Endothelial cell of umbilical vein (primary cell): ENCODE data around the gene RHOBTB1. TPM values are rescaled to one million over a fixed set of nuclear protein-coding genes. Genes with fewer than 3 reads are reported as not detected.

ENCODE experiments used
- BruUV-seq: library from RNA; stranded (reverse); fragments of 400-500 nt; replicated peaks from 2 replicates; lab custom pipeline; 2021; lab: Mats Ljungman, UMichigan
- CTCF ChIA-PET: fragments of 300-600, 350-600 bp; sonication (Branson Sonifier 250); formaldehyde crosslinking; loops from one replicate; lab custom pipeline; 2021; ENCODE audit warnings: antibody characterized with exemption, inconsistent platforms; lab: Charles Lee
- POLR2A ChIA-PET: fragments of 300-600, 350-600 bp; sonication (Branson Sonifier 250); formaldehyde crosslinking; loops from one replicate; lab custom pipeline; 2021; ENCODE audit warnings: antibody characterized with exemption, inconsistent platforms; lab: Charles Lee
- DNase-seq: peaks from one replicate; pipeline ENCODE4 v3.0.0-alpha.2; 2011; ENCODE audit warnings: low read depth, low spot score
- FAIRE-seq: peaks from 2 replicates; lab custom pipeline; 2011; peaks lifted over from hg19 to GRCh38; lab: Jason Lieb, UNC
- H2AFZ ChIP-seq: 2 replicates; pipeline ENCODE4 v1.6.0; 2012; ENCODE audit warnings: low read depth, low read length, control low read depth, inconsistent platforms
- H3K27ac ChIP-seq: 2 replicates; pipeline ENCODE4 v1.5.1; 2011; ENCODE audit warnings: low read depth, mild to moderate bottlenecking, control low read depth, low read length, moderate library complexity; ENCODE audit not compliant: insufficient read depth
- H3K27me3 ChIP-seq, 2 experiments: 2 replicates each; pipeline versions ENCODE4 v1.6.0 to v1.6.1; 2011; ENCODE audit warnings: low read length in 2 of 2, mixed read lengths in 1 of 2; ENCODE audit not compliant: control insufficient read depth in 2 of 2, insufficient read depth in 2 of 2
- H3K36me3 ChIP-seq, 2 experiments: 2 replicates in 1 of 2; 3 replicates in 1 of 2; pipeline ENCODE4 v1.5.1; 2011; ENCODE audit warnings: low read length in 2 of 2, mild to moderate bottlenecking in 1 of 2, moderate library complexity in 1 of 2; ENCODE audit not compliant: control insufficient read depth in 2 of 2, insufficient read depth in 2 of 2; ENCODE audit errors: extremely low read depth in 1 of 2
- H3K4me1 ChIP-seq: 3 replicates; pipeline ENCODE4 v1.5.1; 2011; ENCODE audit warnings: mild to moderate bottlenecking, low read length; ENCODE audit not compliant: control insufficient read depth, insufficient read depth; ENCODE audit errors: extremely low read depth
- H3K4me2 ChIP-seq: 2 replicates; pipeline ENCODE4 v1.6.1; 2011; ENCODE audit warnings: low read length, control low read depth, mixed read lengths; ENCODE audit not compliant: insufficient read depth
- H3K4me3 ChIP-seq, 3 experiments: fragments of 200-600 bp in 1 of 3; sonication (generic), shearing (Covaris generic) in 1 of 3; replicated peaks in 1 of 3; 2 replicates each; pipeline ENCODE4 v1.5.1; 2011 to 2016; ENCODE audit warnings: control low read depth in 3 of 3, low read length in 3 of 3, mild to moderate bottlenecking in 2 of 3, inconsistent platforms in 1 of 3, low read depth in 1 of 3, moderate library complexity in 1 of 3; ENCODE audit not compliant: insufficient read depth in 1 of 3
- H3K79me2 ChIP-seq: 2 replicates; pipeline ENCODE4 v1.6.0; 2012; ENCODE audit warnings: low read length, inconsistent platforms; ENCODE audit not compliant: control insufficient read depth, insufficient read depth
- H3K9ac ChIP-seq: replicated peaks from 2 replicates; pipeline ENCODE3; 2011; ENCODE audit warnings: low read length, control low read depth; ENCODE audit not compliant: insufficient read depth; ENCODE audit errors: extremely low read depth
- H3K9me1 ChIP-seq: replicated peaks from 3 replicates; pipeline ENCODE4 v1.6.0; 2011; ENCODE audit warnings: mild to moderate bottlenecking, low read length; ENCODE audit not compliant: control insufficient read depth, insufficient read depth; ENCODE audit errors: extremely low read depth
- H3K9me3 ChIP-seq: replicated peaks from 2 replicates; pipeline ENCODE4 v1.5.1; 2012; ENCODE audit warnings: low read length, inconsistent platforms; ENCODE audit not compliant: control insufficient read depth, insufficient read depth
- H4K20me1 ChIP-seq: replicated peaks from 2 replicates; pipeline ENCODE3; 2011; ENCODE audit warnings: mild to moderate bottlenecking, low read length; ENCODE audit not compliant: control insufficient read depth, insufficient read depth; ENCODE audit errors: extremely low read depth
- CTCF ChIP-seq, 2 donors: IDR thresholded peaks; 1 replicate in 1 of 2; 2 replicates in 1 of 2; pipeline ENCODE4 v1.5.1; 2011; ENCODE audit warnings: low read length in 2 of 2, mild to moderate bottlenecking in 2 of 2, moderate library complexity in 2 of 2, control low read depth in 1 of 2, inconsistent platforms in 1 of 2, low read depth in 1 of 2; ENCODE audit not compliant: insufficient read depth in 1 of 2; ENCODE audit errors: extremely low read depth in 1 of 2
- EZH2 ChIP-seq: IDR thresholded peaks from 2 replicates; pipeline ENCODE4 v1.6.1; 2012; ENCODE audit warnings: borderline replicate concordance, low read depth, mild to moderate bottlenecking, moderate library complexity, low read length, inconsistent platforms; ENCODE audit not compliant: severe bottlenecking
- FOS ChIP-seq: IDR thresholded peaks from 2 replicates; pipeline ENCODE4 v1.6.1; 2011; ENCODE audit warnings: mild to moderate bottlenecking, low read length, moderate library complexity, borderline replicate concordance; ENCODE audit not compliant: insufficient read depth
- GATA2 ChIP-seq: IDR thresholded peaks from 2 replicates; pipeline ENCODE4 v1.7.0; 2011; ENCODE audit warnings: low read depth, mild to moderate bottlenecking, moderate library complexity, mixed read lengths, low read length; ENCODE audit not compliant: insufficient read length, insufficient read depth
- JUN ChIP-seq: IDR thresholded peaks from 2 replicates; pipeline ENCODE4 v1.6.1; 2011; ENCODE audit warnings: borderline replicate concordance, low read depth; ENCODE audit not compliant: insufficient read length, insufficient read depth
- MAX ChIP-seq: IDR thresholded peaks from 2 replicates; pipeline ENCODE4 v1.6.1; 2011; ENCODE audit not compliant: insufficient read depth, insufficient read length
- MYC ChIP-seq: IDR thresholded peaks from one replicate; pipeline ENCODE4 v1.6.1; 2011; ENCODE audit warnings: mild to moderate bottlenecking, low read depth, low read length
- POLR2A ChIP-seq: IDR thresholded peaks from 2 replicates; pipeline ENCODE4 v1.6.1; 2012; ENCODE audit warnings: low read depth, mild to moderate bottlenecking, control low read depth, low read length
- POLR2AphosphoS5 ChIP-seq: IDR thresholded peaks from 2 replicates; pipeline ENCODE4 v1.6.1; 2012; ENCODE audit warnings: low read depth, mild to moderate bottlenecking, control low read depth, low read length, moderate library complexity; ENCODE audit not compliant: insufficient read depth
- dilution Hi-C: fragments of 300-500 bp; cut with MboI; formaldehyde crosslinking; loops from one replicate; pipeline ENCODE4 v1.15.0; 2019; ENCODE audit warnings: low sequenced_read_pairs; ENCODE audit not compliant: extremely low pct_ligation_motif_present
- intact Hi-C: fragments of 100-400 bp; cut with micrococcal nuclease; formaldehyde crosslinking; loops from one replicate; pipeline ENCODE4 v1.10.0; 2022
- polyA plus RNA-seq, 4 experiments: library from polyadenylated mRNA; depleted of rRNA in 3 of 4; stranded (reverse) in 3 of 4; unstranded in 1 of 4; fragments of >200 nt; gene quantifications; 2 replicates each; pipeline versions ENCODE4 v1.2.1 to v1.2.3, GENCODE V29; 2011 to 2012; ENCODE audit warnings: missing spikeins in 1 of 4
- total RNA-seq: library from RNA; stranded (reverse); gene quantifications from 2 replicates; pipeline ENCODE4 v1.2.3, GENCODE V29; 2021

Gene RHOBTB1
- total and polyA plus RNA-seq, 2 donors (not counting 3 experiments of a cell fraction or from before 2014, with no cell fraction given): 21.2 to 31.0 TPM

- DNase-seq: no peak
- no peaks in the 10 kb centered on the region for H4K20me1 ChIP-seq
These were observed 30.3 kb downstream of the RHOBTB1 start for GRCh38 chr10:60913657-60914056.

GRCh38 chr10:60913071-60913470 is 30.9 kb downstream of the RHOBTB1 start:
- POLR2A ChIA-PET: no interaction called here
- no TSS peak for BruUV-seq
- TF ChIP-seq POLR2AphosphoS5 (no peak), POLR2A (no peak), FOS (no peak), EZH2 (no peak), CTCF (IDR thresholded peaks at IDR 0.05; ENCODE audit: extremely low read depth in 1 of 2, insufficient read depth in 1 of 2, low read depth in 1 of 2, low read length in 2 of 2) (no peak), MAX (no peak), GATA2 (no peak), JUN (no peak), MYC (no peak)

More at GRCh38 chr10:60913657-60914056, 30.3 kb downstream of the RHOBTB1 start:
- FAIRE-seq: no peak
- Histone ChIP-seq H2AFZ (no peak overlapping the region), H3K79me2 (no peaks in the 10 kb centered on the region), H3K4me3 (no peak overlapping the region), H3K9me1 (no peaks in the 10 kb centered on the region), H3K36me3 (peaks cover 0 to 2% of the 10 kb centered on the region in 2 experiments), H3K4me2 (no peak overlapping the region), H3K4me1 (peaks cover 3% of the 10 kb centered on the region), H3K9me3 (no peaks in the 10 kb centered on the region), H3K27ac (no peak overlapping the region), H3K27me3 (no peaks in the 10 kb centered on the region), H3K9ac (no peak overlapping the region)
- ChIA-PET CTCF (no interaction called here), POLR2A (no interaction called here)
- no peak for TF ChIP-seq GATA2
- dilution Hi-C loops: no loop called here
- BruUV-seq: no TSS peak
- intact Hi-C loops: no loop called here

More at GRCh38 chr10:60913071-60913470, 30.9 kb downstream of the RHOBTB1 start:
- no peak overlapping the region for H2AFZ ChIP-seq
- intact Hi-C loops (no loop called here), dilution Hi-C loops (no loop called here)
- H3K9me1 ChIP-seq: no peaks in the 10 kb centered on the region
- peaks cover 0 to 2% of the 10 kb centered on the region in 2 experiments for H3K36me3 ChIP-seq
- H4K20me1 ChIP-seq: no peaks in the 10 kb centered on the region
- no peak overlapping the region for H3K9ac ChIP-seq
- DNase-seq (no peak), FAIRE-seq (no peak)
- H3K9me3 ChIP-seq: no peaks in the 10 kb centered on the region
- peaks cover 3% of the 10 kb centered on the region for H3K4me1 ChIP-seq
- H3K4me2 ChIP-seq: no peak overlapping the region
- H3K4me3 ChIP-seq: no peak overlapping the region
- CTCF ChIA-PET: no interaction called here
- no peaks in the 10 kb centered on the region for H3K79me2 ChIP-seq
- H3K27me3 ChIP-seq: no peaks in the 10 kb centered on the region
- H3K27ac ChIP-seq: no peak overlapping the region
